H54 (cell line): ENCODE measurements around the gene PARD3.
A peak's percentile ranks its signal among the peaks of the same experiment; 100 is the strongest.

ENCODE experiments used
- DNase-seq: peaks from one replicate; pipeline ENCODE4 v3.0.0; 2011; ENCODE audit warnings: low spot score, mixed read lengths; ENCODE audit not compliant: insufficient read length
- FAIRE-seq: peaks from 3 replicates; lab custom pipeline; 2011; peaks lifted over from hg19 to GRCh38; lab: Jason Lieb, UNC
- POLR2A ChIP-seq: IDR thresholded peaks from 2 replicates; pipeline ENCODE4 v1.6.1; 2011; ENCODE audit warnings: low read depth, mild to moderate bottlenecking, low read length

PARD3 gene

DNA sequence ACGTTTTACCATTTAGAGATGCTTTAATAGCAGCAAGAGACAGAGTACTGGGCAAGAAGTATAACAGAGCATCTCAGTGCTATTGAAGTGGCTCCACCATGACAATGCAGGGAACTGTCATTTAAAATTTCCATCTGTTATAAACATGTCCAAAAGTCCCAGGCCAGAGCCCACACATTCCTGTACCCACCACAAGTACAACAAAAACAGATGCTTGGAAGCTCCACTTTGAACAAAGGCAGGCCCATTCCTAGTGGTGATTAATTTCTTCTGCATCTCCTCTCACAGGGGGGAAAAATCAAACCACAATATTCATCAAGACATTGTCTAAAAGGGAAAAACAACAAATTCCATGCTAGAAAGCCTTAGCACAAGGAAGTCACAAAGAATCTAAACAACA, 627.9 kb downstream of the PARD3 start:
- no peak for FAIRE-seq

DNA sequence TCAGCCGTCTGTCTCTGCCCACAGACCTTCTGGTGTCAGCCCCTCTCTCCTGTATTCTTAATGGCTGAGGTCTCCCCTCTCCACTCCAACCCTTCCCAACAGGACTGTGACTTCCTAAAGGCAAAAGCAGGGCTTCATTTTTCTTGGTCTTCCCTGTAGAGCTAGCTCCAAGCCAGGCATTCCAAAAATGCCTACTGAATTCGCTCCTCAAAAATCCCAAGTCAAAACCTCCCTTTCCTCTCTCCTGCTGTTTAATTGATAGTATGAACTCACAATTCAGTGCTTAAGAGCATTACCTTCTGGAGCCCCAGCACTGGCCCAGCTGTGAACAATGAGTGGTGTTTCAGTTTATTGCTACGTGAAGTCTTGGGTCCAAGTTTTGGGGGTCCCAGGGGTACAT, 628.4 kb downstream of the PARD3 start:
- no peak for TF ChIP-seq POLR2A
- DNase-seq (no peak), FAIRE-seq (no peak)

More for the DNA sequence above, 627.9 kb downstream of the PARD3 start:
- TF ChIP-seq POLR2A, result no peak
- DNase-seq, result no peak

DNA sequence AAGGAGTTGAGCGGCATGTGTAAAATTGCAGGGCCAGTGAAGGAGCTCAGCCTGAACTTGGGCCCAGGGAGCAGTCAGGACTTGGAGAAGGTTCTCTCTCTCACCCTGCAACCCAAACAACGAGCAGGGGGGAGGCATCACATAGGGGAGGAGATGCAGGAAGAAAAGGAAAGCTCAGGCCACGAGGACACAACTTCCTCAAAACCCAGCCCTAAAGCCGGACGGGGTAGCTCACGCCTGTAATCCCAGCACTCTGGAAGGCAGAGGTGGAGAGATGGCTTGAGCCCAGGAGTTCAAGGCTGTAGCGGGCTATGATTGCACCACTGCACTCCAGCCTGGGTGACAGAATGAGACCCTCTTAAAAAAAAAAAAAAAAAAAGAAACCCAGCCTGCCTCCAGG, 629.1 kb downstream of the PARD3 start:
- DNase-seq, result no peak
- FAIRE-seq, result no peak
- TF ChIP-seq POLR2A, result no peak

- no peak for TF ChIP-seq POLR2A
- no peak for FAIRE-seq
- no peak for DNase-seq
These were observed 630.1 kb downstream of the PARD3 start for GRCh38 chr10:34184939-34185386.

- DNase-seq (no peak), FAIRE-seq (no peak)
- no peak for TF ChIP-seq POLR2A
These were observed 630.7 kb downstream of the PARD3 start for GRCh38 chr10:34184397-34184796.

GRCh38 chr10:34183016-34183796, 631.9 kb downstream of the PARD3 start:
- FAIRE-seq, result no peak
- no peak for TF ChIP-seq POLR2A
- DNase-seq, result no peak

GRCh38 chr10:34181553-34182300, 633.4 kb downstream of the PARD3 start:
- FAIRE-seq (no peak), DNase-seq (no peak)
- TF ChIP-seq POLR2A, result no peak

DNA sequence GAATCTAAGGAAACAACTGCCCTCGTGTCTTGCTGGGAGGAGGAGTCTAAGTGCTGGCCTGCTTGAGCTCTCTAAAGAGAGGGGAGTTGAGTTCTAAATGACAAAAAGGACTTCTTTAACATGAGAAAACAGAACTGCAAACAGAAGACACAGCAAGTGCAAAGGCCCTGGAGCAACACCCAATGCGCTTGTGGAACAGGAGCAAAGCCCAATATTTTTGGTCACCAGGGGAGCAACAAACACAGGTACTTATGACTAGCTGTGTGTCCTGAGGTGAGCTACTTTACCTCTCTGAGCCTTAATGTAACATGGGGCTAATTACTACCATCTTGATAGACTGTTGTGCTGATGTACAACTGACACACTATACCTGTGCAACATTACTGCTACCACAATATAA, 634.3 kb downstream of the PARD3 start:
- no peak for TF ChIP-seq POLR2A
- FAIRE-seq (peak; percentile 50), DNase-seq (no peak)

GRCh38 chr10:34179280-34179679, 635.8 kb downstream of the PARD3 start:
- no peak for DNase-seq
- TF ChIP-seq POLR2A, result no peak
- no peak for FAIRE-seq

DNA sequence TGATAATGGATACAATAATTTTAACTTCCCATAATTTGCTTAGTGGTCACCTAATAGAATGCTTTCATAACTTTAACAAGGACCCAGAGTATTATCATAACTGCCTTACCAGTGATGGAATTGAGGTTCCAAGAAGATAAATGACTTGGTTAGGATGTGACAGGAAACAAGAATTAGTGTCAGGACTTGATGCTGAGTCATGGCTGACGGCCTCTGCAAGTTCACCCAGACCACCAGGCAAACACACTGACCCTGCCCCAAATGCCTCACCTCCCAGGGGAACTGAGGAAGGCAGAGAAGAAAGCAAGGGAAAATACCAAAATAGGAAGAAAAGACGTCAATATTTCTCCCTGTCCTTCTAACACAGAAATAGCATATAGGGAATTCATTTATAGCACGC, 636.3 kb downstream of the PARD3 start:
- FAIRE-seq, result no peak

DNA sequence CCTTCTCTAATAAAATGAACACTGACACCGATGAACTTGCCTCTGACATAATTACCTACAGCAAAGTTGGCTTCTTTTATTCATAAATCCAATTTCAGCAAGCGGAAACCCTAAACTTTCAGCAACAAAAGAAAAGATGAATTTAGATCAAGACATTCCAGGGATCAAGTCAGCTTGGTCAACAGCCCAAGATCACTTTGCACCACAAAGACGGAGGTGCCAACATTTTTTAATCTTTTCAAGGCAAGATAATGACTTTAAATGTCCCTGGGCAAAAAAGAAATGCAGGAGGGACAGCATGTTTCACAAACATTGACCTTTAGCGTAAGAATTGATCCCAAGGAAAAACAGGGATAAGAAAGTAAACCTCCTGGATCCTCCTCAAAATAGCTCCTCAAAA, 636.9 kb downstream of the PARD3 start:
- FAIRE-seq (no peak), DNase-seq (no peak)
- no peak for TF ChIP-seq POLR2A

More for the DNA sequence above, 636.3 kb downstream of the PARD3 start:
- no peak for DNase-seq
- TF ChIP-seq POLR2A, result no peak

- FAIRE-seq (no peak), DNase-seq (no peak)
These were observed 637.7 kb downstream of the PARD3 start for GRCh38 chr10:34177445-34177844.

DNA sequence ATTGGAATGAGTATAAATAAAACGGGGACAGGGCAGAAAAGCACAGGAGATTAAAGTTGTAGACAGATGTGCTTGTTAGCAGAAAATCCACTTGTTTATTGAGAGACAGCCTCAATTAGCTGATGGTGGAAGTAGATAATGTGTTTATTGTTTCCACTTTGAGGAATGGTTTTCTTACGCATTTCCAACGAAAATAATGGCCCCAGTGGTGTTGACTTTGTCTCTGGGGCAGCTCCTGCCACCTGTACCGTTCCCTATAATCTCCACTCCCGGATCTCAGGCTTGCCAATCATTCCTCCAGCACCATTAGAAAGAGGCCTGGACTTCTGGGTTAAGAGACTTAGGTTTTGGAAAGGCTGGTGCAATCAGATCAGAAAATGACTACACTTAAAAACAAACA, 638.7 kb downstream of the PARD3 start:
- no peak for FAIRE-seq
- no peak for TF ChIP-seq POLR2A
- no peak for DNase-seq

More at GRCh38 chr10:34177445-34177844, 637.7 kb downstream of the PARD3 start:
- no peak for TF ChIP-seq POLR2A

- DNase-seq (no peak), FAIRE-seq (no peak)
- TF ChIP-seq POLR2A, result no peak
These were observed 640.0 kb downstream of the PARD3 start for GRCh38 chr10:34175121-34175520.
